NB4 (cell line): ENCODE measurements around the gene ZPR1.

ENCODE experiments used
- MYC ChIP-seq: IDR thresholded peaks from 2 replicates; pipeline ENCODE4 v1.6.1; 2011; ENCODE audit warnings: low read depth, low read length
- POLR2A ChIP-seq: IDR thresholded peaks from 2 replicates; pipeline ENCODE4 v1.6.1; 2011; ENCODE audit warnings: mild to moderate bottlenecking; ENCODE audit not compliant: insufficient read length; ENCODE audit errors: extremely low read depth
- TF ChIP-seq, protein P1 (sequence below): IDR thresholded peaks from one replicate; pipeline ENCODE4 v1.5.1; 2012; ENCODE audit warnings: low read depth, low read length
- TF ChIP-seq, protein P2 (sequence below): IDR thresholded peaks from 2 replicates; pipeline ENCODE4 v1.6.1; 2011; ENCODE audit warnings: low read depth, low read length

DNA sequence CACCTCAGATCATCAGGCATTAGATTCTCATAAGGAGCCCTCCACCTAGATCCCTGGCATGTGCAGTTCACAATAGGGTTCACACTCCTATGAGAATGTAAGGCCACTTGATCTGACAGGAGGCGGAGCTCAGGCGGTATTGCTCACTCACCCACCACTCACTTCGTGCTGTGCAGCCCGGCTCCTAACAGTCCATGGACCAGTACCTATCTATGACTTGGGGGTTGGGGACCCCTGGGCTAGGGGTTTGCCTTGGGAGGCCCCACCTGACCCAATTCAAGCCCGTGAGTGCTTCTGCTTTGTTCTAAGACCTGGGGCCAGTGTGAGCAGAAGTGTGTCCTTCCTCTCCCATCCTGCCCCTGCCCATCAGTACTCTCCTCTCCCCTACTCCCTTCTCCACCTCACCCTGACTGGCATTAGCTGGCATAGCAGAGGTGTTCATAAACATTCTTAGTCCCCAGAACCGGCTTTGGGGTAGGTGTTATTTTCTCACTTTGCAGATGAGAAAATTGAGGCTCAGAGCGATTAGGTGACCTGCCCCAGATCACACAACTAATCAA, 44.0 kb upstream of the ZPR1 start:
- TF ChIP-seq, protein P1, sequence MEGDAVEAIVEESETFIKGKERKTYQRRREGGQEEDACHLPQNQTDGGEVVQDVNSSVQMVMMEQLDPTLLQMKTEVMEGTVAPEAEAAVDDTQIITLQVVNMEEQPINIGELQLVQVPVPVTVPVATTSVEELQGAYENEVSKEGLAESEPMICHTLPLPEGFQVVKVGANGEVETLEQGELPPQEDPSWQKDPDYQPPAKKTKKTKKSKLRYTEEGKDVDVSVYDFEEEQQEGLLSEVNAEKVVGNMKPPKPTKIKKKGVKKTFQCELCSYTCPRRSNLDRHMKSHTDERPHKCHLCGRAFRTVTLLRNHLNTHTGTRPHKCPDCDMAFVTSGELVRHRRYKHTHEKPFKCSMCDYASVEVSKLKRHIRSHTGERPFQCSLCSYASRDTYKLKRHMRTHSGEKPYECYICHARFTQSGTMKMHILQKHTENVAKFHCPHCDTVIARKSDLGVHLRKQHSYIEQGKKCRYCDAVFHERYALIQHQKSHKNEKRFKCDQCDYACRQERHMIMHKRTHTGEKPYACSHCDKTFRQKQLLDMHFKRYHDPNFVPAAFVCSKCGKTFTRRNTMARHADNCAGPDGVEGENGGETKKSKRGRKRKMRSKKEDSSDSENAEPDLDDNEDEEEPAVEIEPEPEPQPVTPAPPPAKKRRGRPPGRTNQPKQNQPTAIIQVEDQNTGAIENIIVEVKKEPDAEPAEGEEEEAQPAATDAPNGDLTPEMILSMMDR: no peak
- no peak for TF ChIP-seq POLR2A
- TF ChIP-seq, protein P2, sequence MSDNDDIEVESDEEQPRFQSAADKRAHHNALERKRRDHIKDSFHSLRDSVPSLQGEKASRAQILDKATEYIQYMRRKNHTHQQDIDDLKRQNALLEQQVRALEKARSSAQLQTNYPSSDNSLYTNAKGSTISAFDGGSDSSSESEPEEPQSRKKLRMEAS: no peak
- TF ChIP-seq MYC: no peak
